ENCODE data around the gene PDE9A.

- no peak for TF ChIP-seq CTCF (IDR thresholded peaks at IDR 0.05)
- TF ChIP-seq REST (IDR thresholded peaks at IDR 0.05) = no peak
- TF ChIP-seq BCL3 (IDR thresholded peaks at IDR 0.05) = no peak
Observed at GRCh38 chr21:42663860-42664535, 10.6 kb downstream of the PDE9A start.

All from A549 (cell line).